Measurements from ENCODE around the gene CHRNA1.
"Not testable (repeated sequence)": the region's sequence is repeated elsewhere in the genome, so short reads cannot be mapped to it uniquely, and the experiment has no call there.

DNA sequence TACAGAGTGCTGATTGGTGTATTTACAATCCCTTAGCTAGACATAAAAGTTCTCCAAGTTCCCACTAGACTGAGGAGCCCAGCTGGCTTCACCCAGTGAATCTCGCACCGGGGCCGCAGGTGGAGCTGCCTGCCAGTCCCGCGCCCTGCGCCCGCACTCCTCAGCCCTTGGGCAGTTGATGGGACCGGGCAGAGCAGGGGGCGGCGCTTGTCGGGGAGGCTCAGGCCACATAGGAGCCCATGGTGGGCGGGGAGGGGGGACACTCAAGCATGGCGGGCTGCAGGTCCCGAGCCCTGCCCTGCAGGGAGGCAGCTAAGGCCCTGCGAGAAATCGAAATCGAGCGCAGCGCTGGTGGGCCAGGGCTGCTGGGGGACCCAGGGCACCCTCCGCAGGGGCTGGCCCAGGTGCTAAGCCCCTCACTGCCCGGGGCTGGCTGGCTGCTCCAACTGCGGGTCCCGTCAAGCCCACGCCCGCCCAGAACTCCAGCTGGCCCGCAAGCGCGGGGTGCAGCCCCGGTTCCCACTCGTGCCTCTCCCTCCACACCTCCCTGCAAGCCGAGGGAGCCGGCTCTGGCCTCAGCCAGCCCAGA is 54.8 kb downstream of the CHRNA1 start:
- TF ChIP-seq, protein P1, sequence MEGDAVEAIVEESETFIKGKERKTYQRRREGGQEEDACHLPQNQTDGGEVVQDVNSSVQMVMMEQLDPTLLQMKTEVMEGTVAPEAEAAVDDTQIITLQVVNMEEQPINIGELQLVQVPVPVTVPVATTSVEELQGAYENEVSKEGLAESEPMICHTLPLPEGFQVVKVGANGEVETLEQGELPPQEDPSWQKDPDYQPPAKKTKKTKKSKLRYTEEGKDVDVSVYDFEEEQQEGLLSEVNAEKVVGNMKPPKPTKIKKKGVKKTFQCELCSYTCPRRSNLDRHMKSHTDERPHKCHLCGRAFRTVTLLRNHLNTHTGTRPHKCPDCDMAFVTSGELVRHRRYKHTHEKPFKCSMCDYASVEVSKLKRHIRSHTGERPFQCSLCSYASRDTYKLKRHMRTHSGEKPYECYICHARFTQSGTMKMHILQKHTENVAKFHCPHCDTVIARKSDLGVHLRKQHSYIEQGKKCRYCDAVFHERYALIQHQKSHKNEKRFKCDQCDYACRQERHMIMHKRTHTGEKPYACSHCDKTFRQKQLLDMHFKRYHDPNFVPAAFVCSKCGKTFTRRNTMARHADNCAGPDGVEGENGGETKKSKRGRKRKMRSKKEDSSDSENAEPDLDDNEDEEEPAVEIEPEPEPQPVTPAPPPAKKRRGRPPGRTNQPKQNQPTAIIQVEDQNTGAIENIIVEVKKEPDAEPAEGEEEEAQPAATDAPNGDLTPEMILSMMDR (conservative IDR thresholded peaks at IDR 0.05; ENCODE audit: low read depth, low read length), result not testable (repeated sequence)
- not testable (repeated sequence) for TF ChIP-seq EZH2 (IDR thresholded peaks at IDR 0.05; ENCODE audit: low read length, unreplicated experiment); EZH2phosphoT487 (IDR thresholded peaks at IDR 0.05; ENCODE audit: borderline replicate concordance, low read length)

Measured in PC-3 (cell line).